Activated CD8-positive, alpha-beta memory T cell treated with anti-CD3 and anti-CD28 coated beads for 4 hours (primary cell): ENCODE measurements around the gene KRTAP16-1.
A peak's percentile ranks its signal among the peaks of the same experiment; 100 is the strongest.

Experiments used
- DNase-seq, 2 donors: peaks; one replicate each; pipeline ENCODE4 v3.0.0-alpha.2; 2020; ENCODE audit warnings: low read depth in 2 of 2

The KRTAP16-1 gene

DNA sequence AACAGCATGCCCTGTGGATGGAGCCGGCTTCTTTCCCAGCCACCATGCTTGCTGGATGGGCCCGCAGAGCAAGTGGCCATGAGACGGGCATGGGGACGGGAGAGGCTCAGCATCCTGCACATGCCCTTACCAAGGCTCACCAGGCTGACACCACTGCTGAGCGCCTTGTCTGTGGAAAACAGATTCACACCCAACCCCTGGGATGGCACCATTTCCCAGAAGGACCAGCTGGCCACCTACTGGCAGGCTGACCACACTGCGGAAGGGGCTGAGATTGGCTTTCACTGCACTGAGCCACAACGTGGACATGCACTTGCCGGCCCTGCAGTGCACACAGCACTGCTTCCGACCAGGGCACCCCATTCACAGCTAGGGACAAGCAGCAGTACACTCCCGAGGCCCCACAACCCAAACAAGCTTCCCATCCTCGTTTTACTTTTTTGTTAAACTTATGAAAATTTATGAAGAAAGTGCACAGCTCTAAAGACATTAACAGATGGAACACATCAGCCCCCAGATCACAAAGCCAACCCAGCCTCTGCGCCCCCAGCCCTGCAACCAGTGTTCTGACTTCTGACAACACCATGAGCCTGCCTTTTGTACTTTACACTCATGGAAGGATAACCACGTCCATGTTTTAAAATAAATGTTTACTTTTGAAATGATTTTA lies 20.3 kb upstream of the KRTAP16-1 start:
- no peak for DNase-seq

DNA sequence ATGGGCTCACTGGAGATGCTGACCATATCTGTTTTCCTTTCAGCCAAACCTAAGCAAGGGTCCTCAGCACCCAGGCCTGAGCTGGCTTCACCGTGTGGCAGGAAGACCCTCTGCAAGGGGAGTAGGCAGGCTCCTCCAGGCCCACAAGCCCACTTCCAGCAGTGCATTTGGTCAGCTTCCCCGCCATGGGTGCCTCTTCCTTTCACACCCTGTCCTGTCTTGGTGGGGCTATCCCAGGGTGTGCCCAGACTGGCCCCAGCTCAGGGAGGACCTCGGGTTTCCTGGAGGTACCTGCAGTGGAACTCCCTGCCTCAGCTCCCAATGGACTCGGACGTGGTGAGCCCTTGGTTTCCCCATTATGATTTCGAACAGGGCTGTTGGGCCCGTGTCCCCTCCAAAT lies 19.1 kb upstream of the KRTAP16-1 start:
- DNase-seq, result no peak

DNA sequence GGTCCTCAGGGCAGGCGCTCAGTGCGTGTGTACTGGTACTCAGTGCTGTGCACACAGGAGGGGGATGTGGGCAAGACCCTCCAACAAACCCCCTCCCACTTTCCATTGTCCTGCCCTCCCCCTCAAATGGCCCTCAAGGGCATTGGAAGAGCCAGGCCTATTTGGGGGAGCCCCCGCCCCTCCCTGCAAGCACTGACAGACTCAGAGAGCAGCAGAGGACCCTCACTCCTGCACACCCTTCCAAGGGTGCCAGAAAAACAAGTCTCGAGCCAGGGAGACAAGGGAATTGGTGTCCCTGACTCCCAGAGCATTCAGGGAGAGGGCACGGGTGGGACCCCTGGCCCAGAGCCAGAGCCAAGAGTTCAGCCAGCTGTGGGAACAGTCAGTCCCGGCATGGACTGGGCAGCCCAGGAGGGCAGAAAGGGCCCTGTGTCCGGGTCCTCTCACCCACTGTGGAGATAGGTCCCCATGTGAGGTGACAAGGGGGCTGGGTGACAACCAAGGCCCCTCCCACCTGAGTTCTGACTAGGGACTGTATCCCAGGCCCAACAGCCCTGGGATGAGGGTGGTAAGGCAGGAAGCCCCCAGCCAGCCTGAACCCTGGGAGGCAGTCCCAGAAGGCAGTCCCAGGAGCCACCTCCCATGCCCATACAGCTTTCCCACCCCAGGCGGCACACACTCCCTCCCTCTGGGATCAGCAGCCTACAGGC lies 18.5 kb upstream of the KRTAP16-1 start:
- DNase-seq, result no peak

DNA sequence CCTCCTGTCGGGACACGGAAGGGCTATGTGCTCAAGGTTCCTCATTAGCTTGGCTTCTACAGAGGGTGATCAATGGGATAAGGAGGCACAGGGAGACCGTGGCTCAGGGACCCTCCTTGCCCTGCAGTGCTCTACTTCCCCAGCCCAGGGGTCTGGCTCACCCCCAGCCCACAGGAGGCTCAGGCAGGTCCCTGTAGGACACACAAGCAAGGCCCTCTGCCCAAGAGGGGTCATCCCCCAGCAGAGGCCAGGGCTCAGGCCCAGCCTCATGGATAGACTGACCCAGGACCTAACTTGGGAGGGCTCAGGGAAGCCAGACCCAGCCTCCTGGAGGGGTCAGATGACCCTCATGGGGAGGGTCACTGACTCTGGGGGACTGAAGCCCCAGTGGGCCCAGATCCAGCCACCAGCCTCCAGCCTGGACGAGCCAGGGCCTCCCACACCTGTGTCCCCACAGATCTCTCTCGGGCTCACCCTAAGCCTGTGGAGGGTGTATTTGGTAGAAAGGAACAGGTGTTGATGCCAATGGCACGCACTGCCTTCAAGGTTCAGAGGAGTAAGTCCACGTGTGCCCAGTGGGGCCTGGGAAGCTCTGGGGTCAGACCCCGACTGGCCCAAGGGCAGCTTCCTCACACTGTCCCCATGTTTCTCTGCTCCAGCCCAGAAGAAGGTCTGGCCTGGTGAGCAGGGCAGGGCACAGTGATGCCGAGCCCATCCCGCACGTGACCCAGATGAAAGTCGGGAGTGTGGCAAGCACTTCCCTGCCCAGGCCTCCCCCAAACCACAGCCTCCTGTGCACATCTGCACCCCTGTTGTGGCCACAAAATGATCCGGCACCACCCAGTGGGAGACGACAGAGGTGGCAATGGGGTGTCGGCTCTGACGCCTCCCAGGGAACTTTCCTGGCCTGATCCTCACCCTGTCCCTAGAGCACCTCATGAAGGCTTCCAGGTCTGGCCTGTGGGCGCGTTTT lies 17.4 kb upstream of the KRTAP16-1 start:
- DNase-seq, result no peak

DNA sequence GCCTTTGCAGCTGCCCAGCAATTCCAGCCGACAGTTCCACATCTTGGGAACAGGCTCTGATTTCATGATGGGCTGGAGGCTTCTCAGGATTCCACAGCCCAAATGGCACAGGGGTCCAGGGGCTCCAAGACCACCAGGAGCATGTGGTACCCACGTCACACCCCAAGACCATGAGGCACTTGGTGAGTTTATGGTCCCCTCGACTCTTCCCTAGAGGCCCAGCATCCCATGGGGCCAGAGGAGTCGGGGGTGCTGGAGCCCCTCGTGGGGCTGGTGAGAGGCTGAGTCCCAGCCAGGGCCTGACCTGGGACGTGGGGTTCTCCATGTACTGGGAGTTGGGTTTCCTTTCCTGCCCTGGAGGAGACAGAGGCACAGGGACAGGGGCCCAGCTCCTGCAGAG lies 16.5 kb upstream of the KRTAP16-1 start:
- DNase-seq, result no peak

DNA sequence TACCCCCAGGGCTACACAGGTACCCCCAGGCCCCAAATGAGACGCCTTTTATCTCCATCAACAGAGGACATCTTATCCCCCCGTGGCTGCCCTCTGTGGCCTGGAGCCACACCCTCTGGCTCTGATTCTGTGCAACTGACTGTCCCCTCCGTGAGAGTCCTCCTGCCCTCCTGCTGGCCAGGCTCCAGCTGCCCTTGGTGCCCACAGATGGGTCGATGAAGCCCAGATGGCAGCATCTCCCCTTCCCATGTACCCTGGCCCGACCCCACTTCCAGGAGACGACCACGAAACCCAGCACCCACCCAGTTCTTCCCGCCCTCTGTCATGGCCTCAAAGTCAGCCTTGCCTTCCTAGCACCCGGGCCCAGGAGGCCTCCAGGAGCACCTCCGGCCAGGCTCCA lies 16.0 kb upstream of the KRTAP16-1 start:
- no peak for DNase-seq

DNA sequence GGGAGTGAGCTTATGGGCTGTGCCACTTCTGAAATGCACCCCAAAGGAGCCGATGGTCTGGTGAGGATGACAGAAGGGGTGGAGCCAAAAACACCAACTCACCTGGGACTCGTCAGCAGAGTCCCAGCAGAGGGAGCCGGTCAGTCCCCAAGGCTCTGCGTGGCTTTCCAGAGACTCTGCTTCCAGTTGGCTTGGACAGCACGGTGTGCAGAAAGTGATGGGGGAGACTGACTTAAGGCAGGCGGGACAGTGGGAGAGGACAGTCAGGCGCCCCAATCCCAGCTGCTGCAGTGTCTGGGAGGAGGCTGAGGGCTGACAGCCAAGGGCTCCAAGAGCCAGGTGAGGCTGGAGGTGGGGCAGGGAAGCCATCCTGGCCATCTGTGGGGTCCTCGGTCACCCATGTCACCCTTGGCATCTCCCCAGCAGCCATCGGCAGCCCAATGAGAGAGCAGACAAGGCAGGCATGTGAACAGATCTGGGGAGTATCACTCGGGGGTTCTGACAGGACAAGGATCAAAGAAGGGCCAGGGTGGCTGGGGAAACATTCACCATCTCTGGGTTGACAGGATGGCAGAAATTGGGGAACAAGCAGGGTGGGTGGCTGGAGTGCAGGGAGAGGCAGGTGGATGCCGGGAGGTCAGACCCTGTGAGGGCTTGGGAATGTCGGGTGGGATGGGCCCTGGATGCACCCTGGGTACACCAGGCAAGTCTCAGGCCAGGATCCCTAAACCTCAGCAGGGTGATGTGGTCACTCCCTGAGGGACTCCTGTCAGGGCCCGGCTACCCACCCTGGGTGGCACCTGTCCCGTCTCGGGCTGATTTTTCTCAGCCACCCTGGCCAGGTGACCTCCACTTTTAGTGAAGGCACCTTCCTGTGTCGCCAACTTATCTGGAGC lies 15.3 kb upstream of the KRTAP16-1 start:
- no peak for DNase-seq

DNA sequence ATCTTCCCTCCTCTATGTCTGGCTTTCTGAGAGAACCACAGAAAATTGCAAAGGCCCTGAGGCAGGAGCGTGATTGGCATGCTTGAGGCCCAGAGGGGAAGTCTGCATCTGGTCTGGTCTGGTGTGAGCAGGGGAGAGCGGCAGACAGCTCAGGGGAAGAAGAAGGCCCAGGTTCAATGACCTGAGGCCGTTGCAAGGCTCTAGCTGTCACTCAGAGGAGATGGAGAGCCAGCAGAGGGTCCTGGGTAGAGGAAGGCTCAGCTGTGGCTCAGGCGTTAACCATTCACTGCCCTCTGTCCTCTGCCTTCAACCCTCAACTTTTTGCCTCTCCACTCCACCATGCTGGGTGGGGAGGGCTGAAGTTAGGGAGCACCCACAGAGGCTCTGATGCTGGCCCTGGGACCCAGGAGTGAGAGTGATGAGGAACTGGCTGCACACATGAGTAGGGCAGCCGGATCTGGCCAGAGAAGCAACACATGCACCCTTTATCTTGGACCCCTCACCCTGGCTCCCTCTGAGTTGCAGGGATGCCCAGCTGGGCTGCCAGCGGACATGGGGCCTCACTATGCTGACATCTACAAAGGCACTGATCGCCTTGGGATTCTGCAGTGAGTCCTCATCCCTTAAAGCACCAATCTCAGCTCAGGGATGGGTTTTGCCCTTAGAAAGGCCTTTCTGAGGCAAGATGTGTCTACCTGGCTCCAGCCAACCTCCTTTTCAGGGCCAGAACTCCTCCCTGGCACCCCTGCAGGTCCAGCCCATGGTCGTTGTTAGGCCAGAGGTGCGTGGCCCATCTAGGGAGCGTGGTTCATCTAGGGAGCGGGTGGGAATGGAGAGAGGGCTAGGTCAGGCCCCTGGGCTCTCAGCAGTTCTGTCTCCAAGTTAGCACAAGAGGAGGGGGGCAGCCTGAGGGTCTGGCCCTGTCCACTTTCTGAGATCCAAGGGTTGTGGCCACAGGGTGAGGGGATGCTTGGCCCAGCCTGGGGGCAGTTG lies 14.1 kb upstream of the KRTAP16-1 start:
- DNase-seq, result no peak

DNA sequence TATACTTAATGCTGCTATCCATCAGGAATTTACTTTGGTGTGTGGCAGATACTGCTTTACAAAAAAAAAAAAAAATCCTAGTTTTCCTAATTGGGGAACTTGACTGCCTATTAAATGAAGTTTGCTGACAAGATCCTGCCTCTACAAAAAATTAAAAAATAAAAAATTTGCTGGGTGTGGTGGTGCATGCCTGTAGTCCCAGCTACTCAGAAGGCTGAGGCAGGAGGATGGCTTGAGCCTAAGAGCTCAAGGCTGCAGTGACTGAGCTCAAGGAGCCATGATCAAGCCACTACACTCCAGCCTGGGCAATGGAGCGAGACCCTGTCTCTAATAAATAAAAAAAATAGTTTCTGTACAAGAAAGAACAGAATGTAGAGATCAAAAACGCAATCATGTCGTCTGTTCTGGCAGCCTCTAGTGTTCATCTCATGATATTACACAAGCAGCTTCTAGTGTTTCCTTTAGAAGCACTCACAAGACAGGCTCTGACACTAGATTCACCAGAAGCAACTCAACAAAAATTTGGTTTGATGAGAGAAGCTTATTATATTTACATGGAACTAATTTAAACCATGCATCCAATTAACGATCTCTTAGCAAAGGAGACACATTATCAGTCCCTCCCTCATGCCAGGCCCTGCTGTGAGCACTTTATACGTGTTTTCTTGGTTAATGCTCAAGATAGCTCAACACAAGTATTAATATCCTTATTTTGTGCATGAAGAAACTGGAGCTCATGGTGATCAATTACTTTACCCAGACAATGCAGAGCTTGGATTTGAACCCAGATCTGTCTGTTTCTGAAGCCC lies 13.2 kb upstream of the KRTAP16-1 start:
- no peak for DNase-seq

DNA sequence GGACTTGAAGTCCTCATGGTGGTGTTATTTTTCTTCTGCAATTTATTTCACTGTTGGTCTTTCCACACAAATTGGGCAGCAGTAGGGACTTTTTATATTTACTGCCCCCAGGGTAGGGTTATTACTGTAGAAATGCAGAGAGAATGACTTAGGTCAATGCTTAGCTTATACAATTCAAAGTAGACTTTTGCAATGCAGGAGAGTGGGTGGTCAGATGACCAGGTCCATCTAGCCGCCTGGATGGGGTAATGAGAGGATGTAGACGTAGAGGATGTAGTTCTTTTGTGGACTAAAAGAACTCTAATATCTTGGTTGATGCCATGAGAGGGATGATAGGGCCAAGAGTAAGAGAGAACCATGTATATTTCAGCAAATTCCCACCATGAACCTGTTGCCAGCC lies 9.1 kb upstream of the KRTAP16-1 start:
- no peak for DNase-seq

DNA sequence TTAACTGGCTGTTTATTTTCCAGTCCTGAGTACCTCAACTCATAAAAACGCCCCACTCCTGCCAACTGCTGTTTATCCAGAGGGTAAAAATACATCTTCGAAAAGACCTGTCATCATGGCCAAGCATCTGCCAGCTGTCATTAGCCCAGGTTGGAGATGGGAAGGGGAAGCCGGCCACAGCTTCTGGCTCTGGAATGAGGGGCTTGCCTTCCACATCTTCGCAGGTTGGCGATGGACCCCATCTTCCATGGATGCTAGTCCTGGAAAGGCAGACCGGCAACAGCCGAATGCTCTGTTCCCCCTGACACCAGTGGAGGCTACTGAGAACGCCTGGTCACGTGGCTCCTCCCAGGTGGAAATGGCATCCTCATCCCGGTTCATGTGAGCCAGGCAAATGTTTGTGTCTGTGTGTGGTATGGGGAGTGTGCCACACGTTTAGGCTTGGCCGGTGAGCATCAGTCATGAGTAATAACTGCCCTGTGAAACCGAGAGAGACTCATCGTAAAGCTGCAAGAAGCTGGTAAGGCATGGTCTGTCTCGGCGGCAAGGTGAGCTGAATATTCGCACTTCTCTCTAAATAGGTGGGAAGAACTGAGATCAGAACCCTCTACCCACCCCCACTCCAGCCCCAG lies 6.8 kb upstream of the KRTAP16-1 start:
- DNase-seq, result no peak

DNA sequence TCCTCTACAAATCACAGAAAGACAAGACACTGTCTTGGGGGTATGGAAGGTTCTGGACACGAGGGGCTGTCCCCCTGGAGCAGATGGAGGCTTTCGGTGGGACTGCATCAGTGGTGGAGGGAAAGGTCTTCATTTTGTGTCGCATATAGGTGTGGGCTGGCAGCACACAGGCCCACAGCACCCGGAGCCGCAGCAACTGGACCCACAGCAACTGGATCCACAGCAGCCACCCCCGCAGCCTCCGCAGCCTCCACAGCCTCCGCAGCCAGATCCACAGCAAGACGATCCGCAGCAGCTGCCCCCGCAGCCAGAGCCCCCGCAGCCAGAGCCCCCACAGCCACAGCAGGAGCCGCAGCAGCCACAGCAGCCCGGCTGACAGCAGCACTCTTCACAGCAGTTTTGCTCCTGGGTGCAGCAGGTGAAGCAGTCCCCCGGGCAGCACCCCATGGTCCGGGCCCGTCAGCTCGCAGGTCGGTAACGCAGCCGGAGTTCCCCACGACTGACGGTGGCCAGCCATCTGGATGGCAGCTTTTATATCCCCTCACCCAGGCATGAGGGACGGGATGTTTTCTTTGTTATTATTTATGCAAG lies 6.2 kb upstream of the KRTAP16-1 start, which contains the start of gene KRTAP17-1:
KRTAP17-1 (minus strand) TSS at position 507 of the 591 bp plus-strand sequence; CDS start at position 447, 60 bp downstream.
- no peak for DNase-seq

DNA sequence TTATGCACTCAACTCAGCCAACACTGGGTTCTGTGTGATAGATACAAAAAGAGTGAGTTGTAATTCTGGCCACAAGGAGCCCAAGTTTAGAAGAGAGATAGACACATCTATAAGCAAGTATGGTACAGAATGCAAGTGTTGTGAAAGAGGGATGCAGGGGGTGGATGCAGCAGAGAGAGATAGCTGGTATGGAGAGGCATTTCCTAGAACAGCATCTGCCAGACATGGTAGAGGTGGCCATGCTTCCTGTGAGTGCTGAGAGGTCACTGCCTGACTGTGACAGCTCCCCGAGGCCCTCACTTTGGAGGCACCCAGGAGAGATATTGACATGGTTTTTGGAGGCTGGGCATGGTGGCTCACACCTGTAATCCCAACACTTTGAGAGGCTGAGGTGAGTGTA lies 2.0 kb upstream of the KRTAP16-1 start:
- DNase-seq, result no peak

DNA sequence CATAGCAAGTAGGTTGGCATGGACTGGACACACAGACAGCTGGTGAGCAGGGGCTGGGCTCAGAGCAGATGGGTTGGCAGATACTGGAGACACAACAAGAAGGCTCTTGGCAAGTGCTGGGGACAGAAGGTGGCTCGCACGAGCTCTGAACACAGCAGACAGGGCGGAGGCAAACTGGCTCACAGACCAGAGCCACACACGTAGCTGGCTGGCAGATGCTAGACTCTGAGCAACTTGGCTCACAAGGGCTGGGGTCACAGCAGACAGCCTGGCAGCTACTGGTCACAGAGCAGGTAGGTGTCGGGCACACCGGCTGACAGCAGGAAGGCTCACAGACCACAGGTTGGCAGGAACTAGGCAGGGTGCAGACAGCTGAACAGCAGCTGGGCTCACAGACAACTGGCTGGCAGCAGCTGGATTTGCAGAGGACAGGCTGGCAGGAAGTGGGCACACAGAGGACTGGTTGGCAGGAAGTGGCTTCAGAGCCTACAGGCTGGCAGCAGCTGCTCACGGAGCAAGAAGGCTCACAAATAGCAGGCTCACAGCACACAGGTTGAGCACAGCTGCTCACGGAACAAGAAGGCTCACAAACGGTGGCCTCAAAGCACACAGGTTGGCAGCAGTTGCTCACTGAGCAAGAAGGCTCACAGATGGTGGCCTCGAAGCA lies 725 bp downstream of the KRTAP16-1 start:
- DNase-seq, result peak; percentile 32 to 40

DNA sequence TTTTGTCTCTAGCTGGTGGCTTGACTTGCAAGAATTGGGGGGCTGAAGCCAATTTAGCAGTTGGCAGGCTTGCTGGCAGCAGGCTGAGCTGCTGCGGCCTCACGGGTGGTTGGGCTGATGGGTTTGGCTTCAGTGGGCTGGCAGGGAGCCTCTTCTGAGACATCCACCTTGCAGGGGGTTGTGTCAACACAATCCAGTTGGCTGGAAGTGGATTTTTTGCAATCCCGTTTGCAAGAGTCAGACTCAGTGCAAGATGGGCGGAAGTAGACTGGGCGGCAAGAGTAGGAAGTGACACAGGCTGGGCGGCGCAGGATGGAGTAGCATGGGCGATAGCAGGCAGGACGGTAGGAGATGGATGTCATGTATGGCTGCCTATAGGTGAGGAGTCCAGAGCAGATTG lies 1.5 kb downstream of the KRTAP16-1 start:
- no peak for DNase-seq

DNA sequence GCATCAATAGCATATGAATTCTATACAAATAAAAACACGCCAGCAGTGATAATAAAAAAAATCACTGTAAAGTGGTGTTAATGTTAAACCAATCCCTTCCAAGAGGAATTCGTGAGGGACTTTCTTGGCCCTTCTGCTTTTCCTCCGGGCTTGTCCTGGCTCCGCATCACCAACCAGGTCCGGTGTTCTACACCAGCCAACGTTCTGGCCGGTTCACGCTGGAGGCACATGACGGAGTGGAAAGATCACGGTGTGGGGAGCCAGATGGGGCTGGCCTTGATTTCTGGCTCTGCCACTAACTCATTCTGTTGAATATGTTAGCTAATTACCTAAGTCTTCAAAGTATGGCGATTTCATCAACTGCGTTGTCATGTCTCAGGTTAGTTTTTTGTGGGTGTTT lies 5.0 kb downstream of the KRTAP16-1 start:
- no peak for DNase-seq

DNA sequence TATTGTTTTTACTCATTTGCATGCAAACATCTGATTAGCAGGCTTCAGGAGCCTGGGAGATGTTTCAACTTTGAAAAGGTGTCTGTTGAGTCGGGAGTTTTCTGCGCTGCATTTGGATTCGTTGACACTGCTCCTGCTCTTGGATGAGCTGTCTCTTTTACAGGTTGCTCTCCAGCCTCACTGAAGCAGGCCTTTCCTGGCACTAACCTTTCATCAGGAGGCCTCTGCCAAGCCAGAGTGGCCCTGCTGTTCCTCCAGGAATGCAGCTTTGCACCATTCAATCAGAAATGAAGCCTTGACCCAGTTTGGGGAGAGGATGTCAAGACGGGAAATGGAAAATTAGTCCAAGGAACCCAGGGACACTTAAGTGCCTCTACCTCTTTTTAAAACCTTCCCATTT lies 6.1 kb downstream of the KRTAP16-1 start:
- DNase-seq, result no peak
